Mucosa of descending colon (tissue), 3 donors: ENCODE results near the gene WDR46. TPM values are rescaled to one million over a fixed set of nuclear protein-coding genes. Genes with fewer than 3 reads are reported as not detected.

Experiments used
- ATAC-seq: fragments of 200-7000 bp; cut with Tn5 transposase; one replicate; pipeline ENCODE4 v1.9.1; 2020; ENCODE audit warnings: mild to moderate bottlenecking, moderate library complexity
- DNase-seq, 3 donors: peaks; one replicate each; pipeline ENCODE4 v3.0.0-alpha.2; 2020
- H3K36me3 ChIP-seq: fragments of 200-600 bp; one replicate; pipeline ENCODE4 v1.8.0; 2021; ENCODE audit warnings: low read depth, mild to moderate bottlenecking
- H3K4me1 ChIP-seq: fragments of 200-600 bp; one replicate; pipeline ENCODE4 v1.8.0; 2021; ENCODE audit warnings: low read depth, mild to moderate bottlenecking
- H3K4me3 ChIP-seq: fragments of 200-600 bp; one replicate; pipeline ENCODE4 v1.8.0; 2021; ENCODE audit warnings: mild to moderate bottlenecking
- H3K9me3 ChIP-seq: fragments of 200-600 bp; one replicate; pipeline ENCODE4 v1.8.0; 2021; ENCODE audit warnings: mild to moderate bottlenecking
- intact Hi-C, 2 donors: fragments of 100-400 bp; cut with DNase I in 1 of 2; cut with micrococcal nuclease in 1 of 2; formaldehyde crosslinking; loops; one replicate each; pipeline versions ENCODE4 v1.11.0 to v1.11.1; 2022; cut with DNase I, micrococcal nuclease
- total RNA-seq, 3 donors: library from RNA; stranded (reverse); fragmentation: NEBNext Ultra II Directional in 2 of 3; extraction: Animal tissue kit (Norgen Biotek cat#: 25700) in 2 of 3; gene quantifications; one replicate each; pipeline versions ENCODE4 v1.2.1 to v1.2.4, GENCODE V29; 2021 to 2023
- TF ChIP-seq, protein P1 (sequence below): fragments of 200-600 bp; IDR thresholded peaks from one replicate; pipeline ENCODE4 v1.8.0; 2022; ENCODE audit warnings: antibody characterized with exemption, mild to moderate bottlenecking
- donor health status: DM: no; HTN: no; CAD: no; lungs with moderate emphysema.
- donor health status: DM: no; HTN: no; CAD: no.
- donor health status: DM: no; HTN: yes; CAD: no.

WDR46 gene
- total RNA-seq, 3 donors from 2014 or later = 25.5 to 37.9 (median 30.9) TPM

DNA sequence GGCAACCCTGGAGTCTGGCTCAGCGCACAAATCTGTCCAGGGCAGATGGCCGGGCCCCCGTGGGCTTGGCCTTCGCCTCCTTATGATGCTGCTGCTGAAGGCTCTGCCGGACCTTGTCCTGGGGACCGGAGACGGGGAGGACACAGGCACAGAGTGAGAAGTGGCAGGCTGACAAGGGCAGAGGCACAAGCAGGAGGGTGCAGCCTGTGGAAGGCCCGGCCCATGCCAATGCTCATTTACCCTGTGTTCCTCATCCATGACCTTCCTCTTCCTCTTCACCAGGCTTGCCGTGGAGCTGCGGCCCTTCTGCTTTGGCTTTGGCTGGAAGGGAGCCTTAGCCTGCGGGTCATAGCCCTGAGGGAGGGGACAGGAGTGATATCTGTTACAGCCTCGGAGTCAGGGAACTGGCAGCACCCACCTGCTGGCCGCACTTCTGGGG lies 9.8 kb downstream of the WDR46 start:
- Histone ChIP-seq H3K9me3 (no peaks in the 10 kb centered on the region), H3K36me3 (no peaks in the 10 kb centered on the region), H3K4me3 (no peak overlapping the region), H3K4me1 (peaks cover 28% of the 10 kb centered on the region)
- intact Hi-C loops = no loop called here
- TF ChIP-seq, protein P1, sequence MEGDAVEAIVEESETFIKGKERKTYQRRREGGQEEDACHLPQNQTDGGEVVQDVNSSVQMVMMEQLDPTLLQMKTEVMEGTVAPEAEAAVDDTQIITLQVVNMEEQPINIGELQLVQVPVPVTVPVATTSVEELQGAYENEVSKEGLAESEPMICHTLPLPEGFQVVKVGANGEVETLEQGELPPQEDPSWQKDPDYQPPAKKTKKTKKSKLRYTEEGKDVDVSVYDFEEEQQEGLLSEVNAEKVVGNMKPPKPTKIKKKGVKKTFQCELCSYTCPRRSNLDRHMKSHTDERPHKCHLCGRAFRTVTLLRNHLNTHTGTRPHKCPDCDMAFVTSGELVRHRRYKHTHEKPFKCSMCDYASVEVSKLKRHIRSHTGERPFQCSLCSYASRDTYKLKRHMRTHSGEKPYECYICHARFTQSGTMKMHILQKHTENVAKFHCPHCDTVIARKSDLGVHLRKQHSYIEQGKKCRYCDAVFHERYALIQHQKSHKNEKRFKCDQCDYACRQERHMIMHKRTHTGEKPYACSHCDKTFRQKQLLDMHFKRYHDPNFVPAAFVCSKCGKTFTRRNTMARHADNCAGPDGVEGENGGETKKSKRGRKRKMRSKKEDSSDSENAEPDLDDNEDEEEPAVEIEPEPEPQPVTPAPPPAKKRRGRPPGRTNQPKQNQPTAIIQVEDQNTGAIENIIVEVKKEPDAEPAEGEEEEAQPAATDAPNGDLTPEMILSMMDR = no peak
- ATAC-seq (no peak), DNase-seq (peak in 1 of 3 donors; percentile 33)

DNA sequence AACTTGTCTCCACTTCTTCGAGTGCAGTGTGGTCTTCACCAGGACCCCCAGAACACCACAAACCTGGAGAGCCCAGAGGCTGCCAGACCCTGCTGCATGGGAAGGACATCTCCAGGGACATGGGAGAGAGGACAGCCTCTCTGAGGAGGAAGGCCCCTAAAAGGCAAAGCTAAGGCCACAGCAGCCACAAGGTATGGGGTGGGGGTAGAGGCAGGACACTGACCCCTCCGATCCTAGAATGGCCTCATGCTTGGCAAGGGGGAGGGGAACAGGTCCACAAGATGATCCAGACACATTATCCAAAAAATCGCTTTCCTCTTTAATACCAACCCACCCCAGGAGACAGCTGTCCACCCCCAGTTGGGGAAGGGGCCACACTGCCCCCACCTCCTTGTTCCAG lies 10.2 kb downstream of the WDR46 start:
- no peaks in the 10 kb centered on the region for H3K36me3 ChIP-seq

GRCh38 chr6:33278392-33278741 lies 10.7 kb downstream of the WDR46 start:
- DNase-seq (no peak), ATAC-seq (no peak)
- H3K4me3 ChIP-seq = no peak overlapping the region
- no peaks in the 10 kb centered on the region for H3K36me3 ChIP-seq
- no peaks in the 10 kb centered on the region for H3K9me3 ChIP-seq
- H3K4me1 ChIP-seq = peaks cover 37% of the 10 kb centered on the region
- TF ChIP-seq, protein P1 = no peak
- intact Hi-C loops = no loop called here

More for the DNA sequence above, 10.2 kb downstream of the WDR46 start:
- TF ChIP-seq, protein P1 = no peak
- intact Hi-C loops = no loop called here
- H3K4me1 ChIP-seq = peaks cover 33% of the 10 kb centered on the region
- DNase-seq (no peak), ATAC-seq (no peak)
- no peak overlapping the region for H3K4me3 ChIP-seq
- no peaks in the 10 kb centered on the region for H3K9me3 ChIP-seq

GRCh38 chr6:33277663-33278391 lies 11.2 kb downstream of the WDR46 start:
- Histone ChIP-seq H3K9me3 (no peaks in the 10 kb centered on the region), H3K4me1 (peaks cover 42% of the 10 kb centered on the region), H3K36me3 (no peaks in the 10 kb centered on the region), H3K4me3 (peak overlapping the region; percentile 83)
- intact Hi-C loops = no loop called here
- ATAC-seq = peak; percentile 0
- TF ChIP-seq, protein P1 = no peak
- DNase-seq = peak in 2 of 3 donors; percentile 56 to 79

DNA sequence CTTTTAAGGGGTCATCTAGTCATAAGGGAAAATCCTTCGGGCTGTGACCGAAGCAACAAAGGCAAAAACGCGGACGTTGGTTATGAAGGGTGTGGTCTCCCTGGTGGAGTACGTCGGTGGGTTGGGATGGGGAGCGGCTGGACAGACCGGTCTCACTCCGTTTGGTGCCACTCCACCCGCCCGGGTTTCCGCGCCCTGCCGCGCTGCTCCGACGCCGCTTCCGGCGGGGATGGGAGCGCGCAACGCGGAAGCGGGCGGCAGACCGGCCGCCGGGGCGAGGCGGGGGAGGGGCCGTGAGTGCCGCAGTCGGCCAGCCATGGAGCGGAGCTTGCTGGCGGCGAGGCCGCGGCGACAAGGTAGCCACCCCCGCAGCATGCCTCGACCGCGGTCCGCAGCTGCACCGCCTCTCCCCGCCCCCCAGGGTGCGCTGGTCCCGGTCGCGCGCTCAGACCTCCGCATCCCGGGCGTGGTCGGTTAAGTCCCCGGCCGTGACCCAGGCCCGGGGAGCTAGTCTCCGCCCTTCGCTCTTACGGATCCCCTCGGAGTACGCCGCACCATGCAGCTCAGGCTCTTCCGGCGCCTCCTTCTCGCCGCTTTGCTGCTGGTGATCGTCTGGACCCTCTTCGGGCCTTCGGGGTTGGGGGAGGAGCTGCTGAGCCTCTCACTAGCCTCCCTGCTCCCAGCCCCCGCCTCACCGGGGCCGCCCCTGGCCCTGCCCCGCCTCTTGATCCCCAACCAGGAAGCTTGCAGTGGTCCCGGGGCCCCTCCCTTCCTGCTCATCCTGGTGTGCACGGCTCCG lies 12.0 kb downstream of the WDR46 start, which contains the start of gene B3GALT4:
Gene B3GALT4, plus strand, starts transcription at position 260 of the 799 bp plus-strand sequence. Its CDS starts 297 bp downstream, at position 557.
- peak; percentile 86 for ATAC-seq
- TF ChIP-seq, protein P1 = peak; percentile 21
- intact Hi-C loops = no loop called here
- Histone ChIP-seq H3K9me3 (no peaks in the 10 kb centered on the region), H3K4me1 (peaks cover 47% of the 10 kb centered on the region), H3K36me3 (no peaks in the 10 kb centered on the region), H3K4me3 (peak within 1 kb of the TSS; percentile 83)
- peak; percentile 90 to 95 (median 93) for DNase-seq
